ENCODE measurements around the gene RIN3. TPM values are rescaled to one million over a fixed set of nuclear protein-coding genes. Genes with fewer than 3 reads are reported as not detected.

The RIN3 gene
- total RNA-seq, 1 donor, result 7.3 TPM

DNA sequence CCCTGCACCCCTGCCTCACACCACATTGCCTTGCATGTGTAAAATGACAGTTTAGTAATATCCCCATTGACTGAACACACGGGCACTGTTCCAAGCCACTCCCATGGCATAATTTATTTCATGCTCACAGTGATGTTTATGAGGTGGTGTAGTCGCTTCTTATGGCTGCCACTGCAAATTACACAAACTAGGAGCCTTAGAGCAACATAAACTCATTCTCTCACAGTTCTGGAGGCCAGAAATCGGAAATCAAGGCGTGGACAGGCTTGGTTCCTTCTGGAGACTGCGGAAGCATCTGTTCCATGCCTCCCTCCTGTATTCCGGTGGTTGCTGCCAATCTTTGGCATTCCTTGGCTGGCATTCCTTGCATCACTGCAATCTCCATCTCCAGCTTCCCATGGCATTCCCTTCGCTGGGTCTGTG, 97.3 kb downstream of the RIN3 start:
- no peak for DNase-seq (ENCODE audit: low read depth)
- TF ChIP-seq, protein P1, sequence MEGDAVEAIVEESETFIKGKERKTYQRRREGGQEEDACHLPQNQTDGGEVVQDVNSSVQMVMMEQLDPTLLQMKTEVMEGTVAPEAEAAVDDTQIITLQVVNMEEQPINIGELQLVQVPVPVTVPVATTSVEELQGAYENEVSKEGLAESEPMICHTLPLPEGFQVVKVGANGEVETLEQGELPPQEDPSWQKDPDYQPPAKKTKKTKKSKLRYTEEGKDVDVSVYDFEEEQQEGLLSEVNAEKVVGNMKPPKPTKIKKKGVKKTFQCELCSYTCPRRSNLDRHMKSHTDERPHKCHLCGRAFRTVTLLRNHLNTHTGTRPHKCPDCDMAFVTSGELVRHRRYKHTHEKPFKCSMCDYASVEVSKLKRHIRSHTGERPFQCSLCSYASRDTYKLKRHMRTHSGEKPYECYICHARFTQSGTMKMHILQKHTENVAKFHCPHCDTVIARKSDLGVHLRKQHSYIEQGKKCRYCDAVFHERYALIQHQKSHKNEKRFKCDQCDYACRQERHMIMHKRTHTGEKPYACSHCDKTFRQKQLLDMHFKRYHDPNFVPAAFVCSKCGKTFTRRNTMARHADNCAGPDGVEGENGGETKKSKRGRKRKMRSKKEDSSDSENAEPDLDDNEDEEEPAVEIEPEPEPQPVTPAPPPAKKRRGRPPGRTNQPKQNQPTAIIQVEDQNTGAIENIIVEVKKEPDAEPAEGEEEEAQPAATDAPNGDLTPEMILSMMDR (IDR thresholded peaks at IDR 0.05; ENCODE audit: insufficient read depth, low read depth, low read length), result no peak
- no peak overlapping the region for H3K4me3 ChIP-seq (ENCODE audit: low read depth, low read length)

DNA sequence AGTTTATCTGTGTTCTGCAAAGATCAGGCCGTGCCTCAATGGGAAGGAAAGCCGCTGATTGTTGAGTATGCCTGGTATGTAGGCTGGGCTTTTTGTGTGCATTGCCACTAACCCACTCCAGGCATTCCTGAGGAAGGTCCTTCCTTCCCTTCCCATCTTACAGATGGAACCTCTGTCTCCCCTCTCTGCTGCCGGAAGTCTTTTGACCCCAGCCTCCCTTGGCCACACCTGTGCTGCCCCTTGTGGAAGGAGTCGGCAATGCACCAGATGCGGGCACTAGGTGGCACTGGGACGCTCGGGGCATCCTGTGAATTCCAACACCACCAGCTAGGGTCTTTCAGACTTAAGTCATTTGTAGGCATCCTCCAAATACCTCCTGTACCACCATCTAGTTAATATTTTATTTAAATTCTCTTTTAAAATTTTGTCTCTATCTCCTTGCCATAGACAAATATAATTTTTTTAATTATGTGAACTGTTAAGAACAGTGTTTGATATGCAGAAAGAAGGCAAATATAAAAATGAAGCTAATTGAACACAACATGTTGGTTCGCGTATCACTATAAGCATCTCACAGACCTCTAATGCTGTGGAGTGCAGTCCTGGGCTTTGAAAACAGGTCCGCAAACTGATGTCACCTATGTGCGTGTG, 99.6 kb downstream of the RIN3 start:
- H3K4me3 ChIP-seq (ENCODE audit: low read depth, low read length), result no peak overlapping the region
- TF ChIP-seq, protein P1 (IDR thresholded peaks at IDR 0.05; ENCODE audit: insufficient read depth, low read depth, low read length), result peak; percentile 85
- DNase-seq (ENCODE audit: low read depth), result peak; percentile 20

DNA sequence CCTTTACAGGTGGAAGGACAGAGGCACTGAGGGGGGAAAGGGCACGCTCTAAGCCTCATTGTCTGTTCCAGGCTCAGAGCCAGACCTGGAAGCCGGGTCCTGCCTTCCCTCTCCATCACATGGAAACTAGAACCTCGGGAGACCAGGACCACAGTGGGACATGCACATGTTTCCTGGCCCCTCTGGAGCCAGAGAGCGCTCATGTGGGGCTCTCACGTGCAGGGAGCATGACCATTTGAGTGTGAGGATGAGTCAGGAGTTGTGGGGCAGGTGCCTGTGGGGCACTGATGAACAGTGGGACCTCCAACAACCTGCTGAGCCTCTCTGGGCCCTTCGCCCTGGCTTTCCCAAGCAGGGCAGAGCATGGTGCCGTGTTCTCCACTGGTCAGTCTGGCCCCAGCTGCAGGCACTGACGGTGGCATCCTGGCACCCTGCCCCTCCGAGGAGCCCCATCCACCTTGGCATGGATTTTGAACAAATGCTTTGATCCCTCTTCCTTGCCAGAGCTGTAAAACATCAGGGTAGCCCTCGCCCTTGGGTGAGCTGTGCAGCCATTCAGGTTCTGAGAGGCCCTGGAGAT, 100.2 kb downstream of the RIN3 start:
- no peak for DNase-seq (ENCODE audit: low read depth)
- no peak overlapping the region for H3K4me3 ChIP-seq (ENCODE audit: low read depth, low read length)
- TF ChIP-seq, protein P1 (IDR thresholded peaks at IDR 0.05; ENCODE audit: insufficient read depth, low read depth, low read length), result no peak

DNA sequence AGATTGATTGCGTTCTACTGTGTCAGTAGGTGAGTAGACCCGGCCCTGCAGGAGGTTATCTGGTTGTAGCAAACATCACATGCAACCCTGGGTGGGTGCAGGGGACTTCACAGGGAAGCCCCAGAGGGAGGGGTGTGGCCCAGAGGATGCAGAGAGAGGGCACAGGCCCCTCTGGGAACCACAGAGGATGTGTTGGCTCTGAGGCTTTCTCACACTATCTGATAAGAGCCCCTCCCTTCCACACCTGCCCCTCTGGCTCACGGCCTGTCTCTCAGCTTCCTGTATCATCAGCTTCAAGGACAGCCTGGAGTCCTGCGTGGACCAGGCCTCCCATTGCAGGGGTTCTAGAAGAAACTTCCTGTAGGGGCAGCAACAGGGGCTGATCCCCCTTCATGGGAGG, 101.9 kb downstream of the RIN3 start:
- no peak overlapping the region for H3K4me3 ChIP-seq (ENCODE audit: low read depth, low read length)
- TF ChIP-seq, protein P1 (IDR thresholded peaks at IDR 0.05; ENCODE audit: insufficient read depth, low read depth, low read length), result no peak
- no peak for DNase-seq (ENCODE audit: low read depth)

DNA sequence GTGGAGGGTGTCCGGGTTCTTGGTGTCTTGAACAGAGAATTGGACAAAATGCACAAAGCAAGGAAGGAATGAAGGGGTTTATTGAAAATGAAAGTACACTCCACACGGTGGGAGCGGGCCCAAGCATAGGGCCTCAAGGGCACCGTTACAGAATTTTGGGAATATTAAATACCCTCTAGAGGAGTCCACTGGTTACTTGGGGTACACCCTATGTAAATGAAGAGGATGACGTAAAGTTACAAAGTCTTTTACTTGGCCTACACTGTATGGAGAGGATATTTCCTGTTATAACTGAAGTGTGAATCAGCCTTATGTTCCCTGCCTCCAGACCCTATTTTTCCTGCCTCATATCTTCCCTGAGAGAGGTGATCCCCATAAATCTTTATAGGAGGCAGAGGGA, 102.6 kb downstream of the RIN3 start:
- DNase-seq (ENCODE audit: low read depth), result no peak

DNA sequence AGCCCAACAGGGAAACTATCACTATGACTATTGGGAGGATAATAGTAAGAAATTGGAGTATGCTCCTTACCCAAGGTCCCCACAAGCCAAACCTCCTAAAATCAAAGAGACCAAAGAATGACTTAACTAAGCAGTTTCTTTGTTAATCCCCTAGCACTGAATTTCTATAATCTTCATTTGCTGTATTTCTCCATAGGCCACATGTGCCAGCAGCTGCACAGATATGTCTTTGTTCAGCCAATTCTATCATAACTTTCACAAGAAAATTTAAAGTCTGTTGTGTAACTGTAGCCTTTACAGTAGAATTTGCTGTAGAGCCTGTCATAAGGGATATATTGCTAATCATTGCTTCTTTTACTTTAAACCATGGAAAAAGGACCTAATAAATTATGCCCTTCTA, 104.0 kb downstream of the RIN3 start:
- TF ChIP-seq, protein P1 (IDR thresholded peaks at IDR 0.05; ENCODE audit: insufficient read depth, low read depth, low read length), result no peak
- peak; percentile 11 for DNase-seq (ENCODE audit: low read depth)
- no peak overlapping the region for H3K4me3 ChIP-seq (ENCODE audit: low read depth, low read length)

More for the DNA sequence above, 102.6 kb downstream of the RIN3 start:
- TF ChIP-seq, protein P1 (IDR thresholded peaks at IDR 0.05; ENCODE audit: insufficient read depth, low read depth, low read length), result no peak
- H3K4me3 ChIP-seq (ENCODE audit: low read depth, low read length), result no peak overlapping the region

Measured in fibroblast of villous mesenchyme (primary cell).